GM06990 (cell line): Measurements from ENCODE around the gene CTTNBP2.

Source experiments
- DNase-seq: peaks from one replicate; pipeline ENCODE4 v3.0.0-alpha.2; 2011; ENCODE audit not compliant: insufficient read length; ENCODE audit errors: extremely low read depth
- H3K27me3 ChIP-seq: replicated peaks from 2 replicates; pipeline ENCODE4 v1.6.0; 2011; ENCODE audit warnings: low read length; ENCODE audit not compliant: control insufficient read depth, insufficient read depth
- H3K36me3 ChIP-seq: 2 replicates; pipeline ENCODE4 v1.5.1; 2011; ENCODE audit warnings: low read length; ENCODE audit not compliant: control insufficient read depth, insufficient read depth
- H3K4me3 ChIP-seq: replicated peaks from 2 replicates; pipeline ENCODE4 v1.5.1; 2011; ENCODE audit warnings: low read depth, mild to moderate bottlenecking, control low read depth, low read length
- TF ChIP-seq, protein P1 (sequence below): IDR thresholded peaks from 2 replicates; pipeline ENCODE4 v1.5.1; 2011; ENCODE audit warnings: low read length, control low read depth, mild to moderate bottlenecking, inconsistent platforms; ENCODE audit not compliant: insufficient read depth, poor library complexity, severe bottlenecking

Gene CTTNBP2

DNA sequence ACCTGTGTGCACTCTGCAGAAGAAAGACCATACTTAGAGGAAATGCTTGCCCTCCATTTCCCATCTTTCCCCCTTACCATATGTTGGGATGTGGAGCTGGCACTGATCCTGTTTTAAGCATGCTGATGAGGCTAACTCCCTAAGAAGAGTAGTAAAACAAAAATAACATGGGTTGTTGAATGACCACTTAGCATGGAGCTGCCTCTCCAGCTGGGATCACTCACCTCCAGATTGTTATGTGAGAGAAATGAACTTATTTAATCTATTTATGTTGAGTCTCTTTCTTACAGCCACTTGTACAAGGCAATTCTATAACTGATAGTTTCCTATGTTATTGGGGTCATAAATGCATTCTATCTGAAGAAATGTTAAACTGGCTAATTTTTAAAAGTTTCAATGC, 17.0 kb downstream of the CTTNBP2 start:
- no peaks in the 10 kb centered on the region for H3K36me3 ChIP-seq
- H3K4me3 ChIP-seq: no peak overlapping the region
- DNase-seq: no peak
- H3K27me3 ChIP-seq: no peaks in the 10 kb centered on the region
- TF ChIP-seq, protein P1, sequence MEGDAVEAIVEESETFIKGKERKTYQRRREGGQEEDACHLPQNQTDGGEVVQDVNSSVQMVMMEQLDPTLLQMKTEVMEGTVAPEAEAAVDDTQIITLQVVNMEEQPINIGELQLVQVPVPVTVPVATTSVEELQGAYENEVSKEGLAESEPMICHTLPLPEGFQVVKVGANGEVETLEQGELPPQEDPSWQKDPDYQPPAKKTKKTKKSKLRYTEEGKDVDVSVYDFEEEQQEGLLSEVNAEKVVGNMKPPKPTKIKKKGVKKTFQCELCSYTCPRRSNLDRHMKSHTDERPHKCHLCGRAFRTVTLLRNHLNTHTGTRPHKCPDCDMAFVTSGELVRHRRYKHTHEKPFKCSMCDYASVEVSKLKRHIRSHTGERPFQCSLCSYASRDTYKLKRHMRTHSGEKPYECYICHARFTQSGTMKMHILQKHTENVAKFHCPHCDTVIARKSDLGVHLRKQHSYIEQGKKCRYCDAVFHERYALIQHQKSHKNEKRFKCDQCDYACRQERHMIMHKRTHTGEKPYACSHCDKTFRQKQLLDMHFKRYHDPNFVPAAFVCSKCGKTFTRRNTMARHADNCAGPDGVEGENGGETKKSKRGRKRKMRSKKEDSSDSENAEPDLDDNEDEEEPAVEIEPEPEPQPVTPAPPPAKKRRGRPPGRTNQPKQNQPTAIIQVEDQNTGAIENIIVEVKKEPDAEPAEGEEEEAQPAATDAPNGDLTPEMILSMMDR: no peak

DNA sequence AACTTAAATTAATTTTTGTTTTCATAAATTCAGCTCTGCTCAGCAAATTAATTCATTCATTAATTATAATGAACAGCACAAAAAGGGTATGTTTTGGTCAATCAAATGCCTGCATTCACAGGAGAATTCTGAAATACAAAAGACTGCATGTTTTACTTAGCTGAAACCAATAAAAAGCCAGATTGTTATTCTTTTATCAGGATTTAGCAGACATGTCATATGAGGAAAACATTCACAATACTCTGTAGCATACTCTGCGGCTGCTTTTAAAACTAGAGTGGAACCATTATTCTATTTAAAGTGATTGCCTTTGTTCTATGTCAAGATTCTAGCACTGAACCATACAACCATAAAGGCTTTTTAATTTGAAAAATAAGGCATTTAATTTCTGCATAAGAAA, 19.1 kb downstream of the CTTNBP2 start:
- H3K4me3 ChIP-seq: no peak overlapping the region
- TF ChIP-seq, protein P1: no peak
- DNase-seq: no peak
- no peaks in the 10 kb centered on the region for H3K36me3 ChIP-seq
- no peaks in the 10 kb centered on the region; the same call in 1 of the 2 replicates for H3K27me3 ChIP-seq

DNA sequence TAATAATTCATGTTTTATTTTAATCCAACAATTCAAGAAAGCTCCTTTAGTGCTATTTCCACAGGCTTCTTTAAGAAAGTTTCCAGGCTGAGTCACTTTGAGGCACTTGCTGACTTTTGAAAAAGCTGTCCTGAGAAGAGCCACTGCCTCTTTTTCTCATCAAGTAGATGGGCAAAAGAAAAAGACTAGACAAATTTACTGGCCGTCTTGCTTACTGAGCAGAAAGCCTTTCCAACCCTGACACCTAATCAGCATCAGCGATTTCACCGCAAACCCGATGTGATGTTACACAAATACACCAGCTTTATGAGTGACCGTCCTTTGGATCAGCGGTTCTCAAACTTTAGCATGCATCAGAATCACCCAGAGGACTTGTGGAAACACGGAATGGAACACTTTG, 24.3 kb downstream of the CTTNBP2 start:
- no peak for DNase-seq
- TF ChIP-seq, protein P1: no peak
- no peak overlapping the region for H3K4me3 ChIP-seq
- H3K27me3 ChIP-seq: no peaks in the 10 kb centered on the region; the same call in 1 of the 2 replicates
- no peaks in the 10 kb centered on the region for H3K36me3 ChIP-seq

DNA sequence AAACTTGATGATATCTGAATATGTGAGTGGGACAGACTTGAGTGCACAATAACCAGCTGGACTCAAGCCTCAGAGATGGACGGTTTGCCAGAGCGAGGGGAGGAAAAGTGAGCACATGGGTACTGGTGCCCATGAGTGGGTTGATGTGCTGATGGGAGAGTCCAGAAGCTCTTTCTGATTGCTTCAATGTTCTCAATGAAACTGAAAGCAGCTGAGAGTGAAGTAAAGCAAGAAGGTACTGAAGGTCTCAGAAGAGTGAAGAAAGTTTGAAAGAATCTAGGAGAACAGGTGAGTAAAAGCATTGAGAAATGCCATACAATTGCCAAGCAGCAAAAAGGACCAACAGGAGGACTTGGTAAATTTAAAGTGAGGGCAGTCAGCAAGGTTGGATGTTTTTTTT, 28.6 kb downstream of the CTTNBP2 start:
- no peaks in the 10 kb centered on the region for H3K36me3 ChIP-seq
- H3K4me3 ChIP-seq: no peak overlapping the region
- TF ChIP-seq, protein P1: no peak
- H3K27me3 ChIP-seq: no peaks in the 10 kb centered on the region; the same call in 1 of the 2 replicates
- DNase-seq: no peak

DNA sequence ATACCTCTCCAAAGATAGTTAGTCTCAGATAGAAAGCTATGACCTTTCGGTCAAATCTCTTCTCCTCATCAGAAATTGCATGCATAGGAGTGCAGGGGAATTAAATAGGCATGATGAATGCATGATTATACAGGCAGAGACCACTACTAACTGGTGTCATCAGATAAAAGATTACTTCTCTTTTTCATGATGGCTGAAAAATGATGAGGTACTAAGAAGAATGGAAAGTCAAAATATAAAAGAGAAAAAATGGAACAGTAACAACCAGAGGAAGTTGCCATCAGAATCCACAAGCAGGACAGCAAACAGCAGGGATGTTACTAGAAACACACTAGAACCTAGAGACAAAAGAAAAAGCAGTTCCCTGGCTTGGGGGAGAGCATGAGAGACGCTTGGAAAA, 31.6 kb downstream of the CTTNBP2 start:
- H3K27me3 ChIP-seq: no peaks in the 10 kb centered on the region
- no peaks in the 10 kb centered on the region for H3K36me3 ChIP-seq
- H3K4me3 ChIP-seq: no peak overlapping the region
- no peak for DNase-seq
- TF ChIP-seq, protein P1: no peak

DNA sequence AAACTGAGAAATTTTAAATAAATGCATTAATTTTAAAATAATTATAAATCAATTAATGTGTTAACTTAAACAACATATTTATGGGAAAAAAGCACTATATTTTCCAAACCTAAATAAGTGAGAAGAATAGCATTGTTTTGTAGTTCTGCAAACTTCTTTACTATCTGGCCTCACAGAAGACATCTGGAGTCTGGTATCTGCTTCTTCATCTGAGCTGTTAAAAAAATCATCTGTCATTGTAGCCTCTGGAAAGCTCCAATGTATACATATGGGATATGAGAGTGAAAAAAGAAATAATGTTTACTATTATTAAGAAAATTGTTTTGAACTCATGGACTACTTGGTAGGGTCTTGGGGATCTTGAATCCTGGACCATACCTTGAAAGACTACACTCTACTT, 32.2 kb downstream of the CTTNBP2 start:
- no peak overlapping the region for H3K4me3 ChIP-seq
- DNase-seq: no peak
- no peaks in the 10 kb centered on the region for H3K36me3 ChIP-seq

More for the DNA sequence above, 32.2 kb downstream of the CTTNBP2 start:
- H3K27me3 ChIP-seq: no peaks in the 10 kb centered on the region
- TF ChIP-seq, protein P1: no peak
